ENCODE measurements around the gene TAS2R30. TPM values are rescaled to one million over a fixed set of nuclear protein-coding genes. Genes with fewer than 3 reads are reported as not detected.

TAS2R30 gene
- total RNA-seq, 1 donor: 9.1 TPM

DNA sequence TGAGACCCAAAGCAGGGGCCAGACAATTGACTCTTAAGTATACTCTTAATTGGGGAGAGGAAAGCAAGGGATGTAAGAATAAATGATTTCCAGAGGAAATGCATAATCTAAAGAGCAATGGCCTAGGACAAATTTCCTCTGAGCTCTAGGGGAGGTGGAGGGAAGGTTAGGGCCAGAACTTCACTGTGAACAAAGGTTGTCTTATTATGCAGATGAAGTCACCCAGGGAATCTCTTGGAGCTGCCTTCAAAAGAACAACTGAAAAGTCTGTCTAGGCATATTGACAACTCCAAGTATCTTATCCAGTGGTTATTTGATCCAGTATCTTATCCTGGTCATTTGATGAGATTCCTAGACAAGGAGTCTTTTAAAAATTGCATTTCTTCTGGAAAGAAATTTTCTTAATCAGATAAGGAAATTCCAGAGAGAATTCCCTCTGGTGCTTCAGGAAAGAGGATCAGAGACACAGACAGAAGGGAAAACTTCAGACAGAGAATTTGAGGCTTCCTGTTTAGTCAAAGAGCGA lies 20.0 kb upstream of the TAS2R30 start:
- TF ChIP-seq, protein P1, sequence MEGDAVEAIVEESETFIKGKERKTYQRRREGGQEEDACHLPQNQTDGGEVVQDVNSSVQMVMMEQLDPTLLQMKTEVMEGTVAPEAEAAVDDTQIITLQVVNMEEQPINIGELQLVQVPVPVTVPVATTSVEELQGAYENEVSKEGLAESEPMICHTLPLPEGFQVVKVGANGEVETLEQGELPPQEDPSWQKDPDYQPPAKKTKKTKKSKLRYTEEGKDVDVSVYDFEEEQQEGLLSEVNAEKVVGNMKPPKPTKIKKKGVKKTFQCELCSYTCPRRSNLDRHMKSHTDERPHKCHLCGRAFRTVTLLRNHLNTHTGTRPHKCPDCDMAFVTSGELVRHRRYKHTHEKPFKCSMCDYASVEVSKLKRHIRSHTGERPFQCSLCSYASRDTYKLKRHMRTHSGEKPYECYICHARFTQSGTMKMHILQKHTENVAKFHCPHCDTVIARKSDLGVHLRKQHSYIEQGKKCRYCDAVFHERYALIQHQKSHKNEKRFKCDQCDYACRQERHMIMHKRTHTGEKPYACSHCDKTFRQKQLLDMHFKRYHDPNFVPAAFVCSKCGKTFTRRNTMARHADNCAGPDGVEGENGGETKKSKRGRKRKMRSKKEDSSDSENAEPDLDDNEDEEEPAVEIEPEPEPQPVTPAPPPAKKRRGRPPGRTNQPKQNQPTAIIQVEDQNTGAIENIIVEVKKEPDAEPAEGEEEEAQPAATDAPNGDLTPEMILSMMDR (IDR thresholded peaks at IDR 0.05; ENCODE audit: insufficient read depth, low read depth, low read length): no peak
- DNase-seq (ENCODE audit: low read depth): no peak
- H3K4me3 ChIP-seq (ENCODE audit: low read depth, low read length): no peak overlapping the region

DNA sequence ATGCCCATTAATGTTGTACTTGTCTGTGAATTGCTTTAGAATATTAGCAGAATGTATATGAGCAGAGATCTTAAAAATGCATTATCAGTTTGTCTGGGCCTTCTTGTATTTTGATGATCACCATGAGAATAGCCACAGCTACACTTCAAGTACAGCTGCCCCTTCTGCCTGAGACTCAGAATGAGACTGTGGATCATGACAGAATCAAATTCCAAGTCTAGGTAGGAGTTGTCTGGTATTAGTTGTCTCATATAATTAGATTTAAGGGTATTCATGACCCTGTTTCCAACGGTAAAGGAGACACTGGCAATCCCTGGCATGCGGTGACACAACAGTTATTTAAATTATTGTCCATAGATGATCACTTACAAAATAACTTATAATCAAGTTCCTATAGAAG lies 18.3 kb upstream of the TAS2R30 start:
- H3K4me3 ChIP-seq (ENCODE audit: low read depth, low read length): no peak overlapping the region
- TF ChIP-seq, protein P1 (IDR thresholded peaks at IDR 0.05; ENCODE audit: insufficient read depth, low read depth, low read length): no peak
- DNase-seq (ENCODE audit: low read depth): no peak

DNA sequence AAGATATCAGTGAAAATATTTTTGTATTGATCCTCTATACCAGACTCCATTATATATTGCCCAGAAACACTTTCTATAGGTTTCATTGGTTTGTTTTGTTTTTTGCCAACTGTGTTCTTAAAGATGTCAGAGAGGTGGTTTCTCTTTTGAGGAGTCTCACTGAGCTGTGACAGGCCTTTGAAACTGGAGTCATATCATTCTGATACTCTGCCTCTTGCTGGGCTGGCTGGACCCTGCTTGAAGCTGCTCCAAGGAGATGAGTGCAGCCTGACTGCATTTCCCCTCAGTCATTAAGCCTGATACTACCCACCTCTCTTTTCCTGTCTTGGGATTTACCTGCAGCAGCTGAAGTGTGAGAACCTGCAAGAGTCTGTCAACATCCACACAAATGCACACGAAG lies 16.4 kb upstream of the TAS2R30 start:
- TF ChIP-seq, protein P1 (IDR thresholded peaks at IDR 0.05; ENCODE audit: insufficient read depth, low read depth, low read length): no peak
- DNase-seq (ENCODE audit: low read depth): no peak
- H3K4me3 ChIP-seq (ENCODE audit: low read depth, low read length): no peak overlapping the region

DNA sequence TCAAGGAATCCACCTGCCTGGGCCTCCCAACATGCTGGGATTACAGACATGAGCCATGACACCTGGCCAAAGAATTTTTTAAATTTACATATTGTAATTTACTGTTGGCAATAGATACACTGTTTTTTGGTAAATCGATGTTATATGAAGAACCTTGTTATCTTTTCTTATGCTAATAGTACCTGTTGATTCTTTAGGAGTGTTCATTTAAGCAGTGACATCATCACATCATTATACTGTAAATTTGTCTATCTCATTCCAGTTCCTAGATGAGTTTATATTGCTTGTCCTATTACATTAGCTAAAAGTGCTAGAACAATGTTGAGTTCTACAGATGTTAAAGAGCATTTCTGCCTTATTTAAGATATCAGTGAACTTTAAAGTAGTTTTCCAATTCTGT lies 13.0 kb upstream of the TAS2R30 start:
- TF ChIP-seq, protein P1 (IDR thresholded peaks at IDR 0.05; ENCODE audit: insufficient read depth, low read depth, low read length): no peak
- no peak overlapping the region for H3K4me3 ChIP-seq (ENCODE audit: low read depth, low read length)
- no peak for DNase-seq (ENCODE audit: low read depth)

DNA sequence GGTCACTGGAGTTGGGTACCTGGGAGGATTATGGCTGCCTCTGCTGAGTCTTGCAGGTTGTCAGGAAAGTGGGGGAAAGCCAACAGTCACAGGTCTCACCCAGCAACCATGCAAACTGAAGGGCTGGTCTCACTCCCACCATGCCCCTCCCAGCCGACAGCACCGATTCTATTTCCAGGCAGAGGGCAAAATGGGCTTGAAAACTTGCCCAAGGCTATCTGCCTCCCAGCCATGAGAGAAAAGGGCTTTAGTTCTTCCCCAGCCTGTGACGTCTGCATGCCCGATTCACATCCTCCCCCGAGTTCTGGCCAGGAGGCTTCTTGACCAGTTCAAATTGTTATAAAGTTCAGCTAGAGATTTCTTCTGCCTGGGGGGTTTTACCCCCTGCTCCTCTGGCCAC lies 9.9 kb upstream of the TAS2R30 start:
- H3K4me3 ChIP-seq (ENCODE audit: low read depth, low read length): no peak overlapping the region
- DNase-seq (ENCODE audit: low read depth): no peak
- TF ChIP-seq, protein P1 (IDR thresholded peaks at IDR 0.05; ENCODE audit: insufficient read depth, low read depth, low read length): no peak

DNA sequence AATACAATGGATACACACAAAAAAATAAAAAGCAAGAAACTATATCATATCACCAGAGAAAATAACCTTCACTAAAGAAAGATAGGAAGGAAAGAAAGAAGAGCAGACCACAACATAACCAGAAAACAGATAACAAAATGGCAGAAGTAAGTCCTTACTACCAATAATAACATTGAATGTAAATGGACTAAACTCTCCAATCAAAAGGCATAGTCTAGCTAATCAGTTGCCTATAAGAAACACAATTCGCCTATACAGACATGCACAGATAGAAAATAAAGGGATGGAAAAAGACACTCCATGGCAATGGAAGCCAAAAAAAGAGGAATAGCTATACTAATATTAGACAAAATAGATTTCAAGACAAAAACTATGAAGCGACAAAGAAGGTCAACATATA lies 8.9 kb upstream of the TAS2R30 start:
- no peak overlapping the region for H3K4me3 ChIP-seq (ENCODE audit: low read depth, low read length)
- no peak for DNase-seq (ENCODE audit: low read depth)
- TF ChIP-seq, protein P1 (IDR thresholded peaks at IDR 0.05; ENCODE audit: insufficient read depth, low read depth, low read length): no peak

DNA sequence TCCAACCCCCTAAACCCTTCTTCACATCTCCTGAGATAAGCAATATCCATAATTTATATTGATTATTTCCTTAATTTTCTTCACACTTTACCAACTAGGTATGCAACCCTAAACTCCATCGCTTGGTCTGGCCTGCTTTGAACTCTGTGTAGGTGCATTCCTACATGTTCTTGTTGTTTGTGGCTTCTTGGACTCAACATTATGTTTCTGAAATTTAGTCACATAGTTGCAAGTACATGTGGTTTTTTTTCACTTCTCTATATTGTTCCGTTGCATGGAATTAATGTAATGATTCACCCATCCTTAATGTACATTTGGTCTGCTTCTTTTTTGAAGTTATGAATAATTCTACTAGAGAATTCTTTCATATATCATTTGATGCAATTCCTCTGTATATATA lies 1.6 kb upstream of the TAS2R30 start:
- DNase-seq (ENCODE audit: low read depth): no peak
- TF ChIP-seq, protein P1 (IDR thresholded peaks at IDR 0.05; ENCODE audit: insufficient read depth, low read depth, low read length): no peak
- H3K4me3 ChIP-seq (ENCODE audit: low read depth, low read length): no peak overlapping the region
